GM18499 (cell line): ENCODE data around the gene RXFP1.

ENCODE experiments used
- ATAC-seq: cut with Tn5 transposase; IDR thresholded peaks from one replicate; pipeline ENCODE4 v1.9.1; 2021; ENCODE audit warnings: moderate number of reproducible peaks; ENCODE audit not compliant: insufficient read depth, unreplicated experiment

RXFP1 gene

GRCh38 chr4:158521484-158522088 is at the start of gene RXFP1:
Gene RXFP1 (plus strand): TSS chr4:158521882. CDS start chr4:158521977, 95 bp downstream.
- ATAC-seq, result no peak

GRCh38 chr4:158481811-158482210 is 39.9 kb upstream of the RXFP1 start:
- no peak for ATAC-seq

- no peak for ATAC-seq
These were observed 37.4 kb upstream of the RXFP1 start for GRCh38 chr4:158484173-158484885.

- no peak for ATAC-seq
These were observed 31.1 kb upstream of the RXFP1 start for GRCh38 chr4:158490629-158491028.

GRCh38 chr4:158492391-158492790 is 29.3 kb upstream of the RXFP1 start:
- no peak for ATAC-seq

- ATAC-seq, result no peak
These were observed 25.5 kb upstream of the RXFP1 start for GRCh38 chr4:158496030-158496741.

GRCh38 chr4:158500054-158500453 is 21.6 kb upstream of the RXFP1 start:
- ATAC-seq, result no peak

- ATAC-seq, result no peak
These were observed 8.4 kb upstream of the RXFP1 start for GRCh38 chr4:158513256-158513655.

GRCh38 chr4:158519226-158519625 is 2.5 kb upstream of the RXFP1 start:
- no peak for ATAC-seq

- no peak for ATAC-seq
These were observed 2.4 kb downstream of the RXFP1 start for GRCh38 chr4:158523990-158524535.

GRCh38 chr4:158527516-158527915 is 5.8 kb downstream of the RXFP1 start:
- ATAC-seq, result no peak

- no peak for ATAC-seq
These were observed 7.8 kb downstream of the RXFP1 start for GRCh38 chr4:158529505-158529904.

GRCh38 chr4:158530381-158530780 is 8.7 kb downstream of the RXFP1 start:
- no peak for ATAC-seq

- no peak for ATAC-seq
These were observed 9.2 kb downstream of the RXFP1 start for GRCh38 chr4:158530898-158531297.

- ATAC-seq, result no peak
These were observed 11.0 kb downstream of the RXFP1 start for GRCh38 chr4:158532556-158533231.

GRCh38 chr4:158534727-158535126 is 13.0 kb downstream of the RXFP1 start:
- no peak for ATAC-seq

GRCh38 chr4:158535130-158535614 is 13.5 kb downstream of the RXFP1 start:
- ATAC-seq, result peak; percentile 57

- no peak for ATAC-seq
These were observed 15.2 kb downstream of the RXFP1 start for GRCh38 chr4:158536833-158537232.

- no peak for ATAC-seq
These were observed 16.5 kb downstream of the RXFP1 start for GRCh38 chr4:158538176-158538575.

- no peak for ATAC-seq
These were observed 17.2 kb downstream of the RXFP1 start for GRCh38 chr4:158538911-158539310.
